ENCODE measurements around the gene SLC48A1. TPM values are rescaled to one million over a fixed set of nuclear protein-coding genes. Genes with fewer than 3 reads are reported as not detected.
A peak's percentile ranks its signal among the peaks of the same experiment; 100 is the strongest.

Gene SLC48A1
- polyA plus RNA-seq, 3 donors = 9.4 to 19.6 (median 15.8) TPM

DNA sequence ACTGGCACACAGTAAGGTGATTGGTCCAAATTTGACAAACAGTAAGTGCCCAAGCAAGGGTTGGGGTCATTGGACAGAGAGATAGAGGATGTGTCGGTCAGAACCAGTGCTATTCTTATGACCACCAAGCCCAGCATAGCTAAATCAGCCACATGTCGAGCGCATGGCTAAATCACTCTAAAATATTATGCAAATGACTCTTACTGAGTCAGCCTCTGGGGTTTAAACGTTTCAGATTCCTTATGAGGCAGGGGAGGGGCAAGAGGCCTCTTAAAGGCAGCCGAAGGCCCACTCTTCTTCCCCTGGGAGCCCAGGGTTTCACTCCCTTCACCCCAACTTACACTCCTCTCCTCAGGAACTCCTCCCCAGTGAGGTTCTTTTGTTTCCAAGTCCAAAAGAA lies 47.1 kb upstream of the SLC48A1 start:
- TF ChIP-seq, protein P1, sequence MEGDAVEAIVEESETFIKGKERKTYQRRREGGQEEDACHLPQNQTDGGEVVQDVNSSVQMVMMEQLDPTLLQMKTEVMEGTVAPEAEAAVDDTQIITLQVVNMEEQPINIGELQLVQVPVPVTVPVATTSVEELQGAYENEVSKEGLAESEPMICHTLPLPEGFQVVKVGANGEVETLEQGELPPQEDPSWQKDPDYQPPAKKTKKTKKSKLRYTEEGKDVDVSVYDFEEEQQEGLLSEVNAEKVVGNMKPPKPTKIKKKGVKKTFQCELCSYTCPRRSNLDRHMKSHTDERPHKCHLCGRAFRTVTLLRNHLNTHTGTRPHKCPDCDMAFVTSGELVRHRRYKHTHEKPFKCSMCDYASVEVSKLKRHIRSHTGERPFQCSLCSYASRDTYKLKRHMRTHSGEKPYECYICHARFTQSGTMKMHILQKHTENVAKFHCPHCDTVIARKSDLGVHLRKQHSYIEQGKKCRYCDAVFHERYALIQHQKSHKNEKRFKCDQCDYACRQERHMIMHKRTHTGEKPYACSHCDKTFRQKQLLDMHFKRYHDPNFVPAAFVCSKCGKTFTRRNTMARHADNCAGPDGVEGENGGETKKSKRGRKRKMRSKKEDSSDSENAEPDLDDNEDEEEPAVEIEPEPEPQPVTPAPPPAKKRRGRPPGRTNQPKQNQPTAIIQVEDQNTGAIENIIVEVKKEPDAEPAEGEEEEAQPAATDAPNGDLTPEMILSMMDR (IDR thresholded peaks at IDR 0.05) = no peak
- H3K27me3 ChIP-seq (ENCODE audit: control insufficient read depth in 2 of 2, insufficient read depth in 2 of 2, low read length in 2 of 2) = no peaks in the 10 kb centered on the region
- no peaks in the 10 kb centered on the region for H3K79me2 ChIP-seq (ENCODE audit: insufficient read depth, low read length)
- peaks cover 8 to 15% of the 10 kb centered on the region in 2 donors for H3K4me1 ChIP-seq (ENCODE audit: control insufficient read depth in 1 of 2, insufficient read depth in 2 of 2, low read length in 2 of 2)
- no peak overlapping the region for H3K27ac ChIP-seq (ENCODE audit: low read depth in 1 of 2, low read length in 2 of 2)
- intact Hi-C loops (cut with micrococcal nuclease) = no loop called here
- Mint-ChIP-seq H3K36me3 (peaks cover 39 to 44% of the 10 kb centered on the region in 2 donors), H3K27ac (peak overlapping the region in 1 of 7 donors; percentile 37), H3K4me1 (peaks cover 15% of the 10 kb centered on the region), H3K27me3 (ENCODE audit: low read depth in 3 of 3) (peaks cover 4 to 13% (median 4%) of the 10 kb centered on the region in 3 donors), H3K4me3 (no peak overlapping the region), H3K9me3 (peaks cover 0 to 2% (median 0%) of the 10 kb centered on the region in 7 donors)
- no peak overlapping the region for H3K4me3 ChIP-seq (replicated peaks in 1 of 3; ENCODE audit: low read depth in 2 of 3, low read length in 3 of 3)
- H2AFZ ChIP-seq (ENCODE audit: insufficient read depth, low read depth, low read length, poor library complexity, severe bottlenecking) = no peak overlapping the region
- no CpG with 5 or more reads among the region's 5 CpGs for WGBS (ENCODE audit: insufficient coverage)
- H3K36me3 ChIP-seq (replicated peaks in 1 of 2; ENCODE audit: control insufficient read depth in 1 of 2, insufficient read depth in 2 of 2, low read length in 2 of 2) = peaks cover 0 to 23% of the 10 kb centered on the region in 2 donors
- DNase-seq = no peak
- H3K9me3 ChIP-seq (replicated peaks in 1 of 2; ENCODE audit: control insufficient read depth in 1 of 2, insufficient read depth in 1 of 2, low read length in 2 of 2) = no peaks in the 10 kb centered on the region
- no peak overlapping the region for H3K4me2 ChIP-seq (replicated peaks; ENCODE audit: extremely low read depth, low read length, poor library complexity, severe bottlenecking)
- H3K9ac ChIP-seq (ENCODE audit: insufficient read depth, low read length, poor library complexity, severe bottlenecking) = no peak overlapping the region
- no peaks in the 10 kb centered on the region for H4K20me1 ChIP-seq (ENCODE audit: insufficient read depth, low read length)

DNA sequence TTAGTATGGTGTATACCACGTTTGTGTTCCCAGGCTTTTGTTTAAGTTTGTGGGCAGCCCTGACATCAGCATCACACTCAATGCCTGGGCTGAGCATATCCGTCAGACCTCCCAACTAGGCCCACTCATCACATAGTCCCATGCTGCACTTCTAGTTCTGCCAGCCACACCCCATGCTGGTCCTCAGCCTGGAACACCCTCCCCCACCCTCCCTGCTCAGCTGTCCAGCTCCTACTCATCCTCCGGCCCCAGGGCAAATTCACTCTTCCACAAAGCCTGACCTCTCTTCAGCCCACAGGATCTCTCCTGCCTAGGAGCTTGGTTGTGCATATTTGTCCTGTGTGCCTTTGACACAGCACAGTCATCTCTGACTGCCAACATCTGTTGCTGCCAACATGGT lies 43.8 kb upstream of the SLC48A1 start:
- peaks cover 20% of the 10 kb centered on the region for H3K4me1 Mint-ChIP-seq
- WGBS (ENCODE audit: insufficient coverage) = 100% methylated on average over 2 of the region's 3 CpGs

More for the DNA sequence above, 43.8 kb upstream of the SLC48A1 start:
- TF ChIP-seq, protein P1 (IDR thresholded peaks at IDR 0.05) = no peak
- H3K9ac ChIP-seq (ENCODE audit: insufficient read depth, low read length, poor library complexity, severe bottlenecking) = no peak overlapping the region
- DNase-seq = no peak
- H3K4me1 ChIP-seq (ENCODE audit: control insufficient read depth in 1 of 2, insufficient read depth in 2 of 2, low read length in 2 of 2) = peaks cover 13 to 22% of the 10 kb centered on the region in 2 donors
- no peak overlapping the region for H3K4me3 ChIP-seq (replicated peaks in 1 of 3; ENCODE audit: low read depth in 2 of 3, low read length in 3 of 3)
- Mint-ChIP-seq H3K27ac (peak overlapping the region in 1 of 7 donors; percentile 41), H3K9me3 (no peaks in the 10 kb centered on the region), H3K27me3 (ENCODE audit: low read depth in 3 of 3) (peaks cover 0 to 9% (median 6%) of the 10 kb centered on the region in 3 donors), H3K36me3 (peaks cover 15 to 17% of the 10 kb centered on the region in 2 donors), H3K4me3 (no peak overlapping the region)
- H3K79me2 ChIP-seq (ENCODE audit: insufficient read depth, low read length) = no peaks in the 10 kb centered on the region
- no peaks in the 10 kb centered on the region for H3K9me3 ChIP-seq (replicated peaks in 1 of 2; ENCODE audit: control insufficient read depth in 1 of 2, insufficient read depth in 1 of 2, low read length in 2 of 2)
- intact Hi-C loops (cut with micrococcal nuclease) = no loop called here
- no peak overlapping the region for H3K4me2 ChIP-seq (replicated peaks; ENCODE audit: extremely low read depth, low read length, poor library complexity, severe bottlenecking)
- no peak overlapping the region for H2AFZ ChIP-seq (ENCODE audit: insufficient read depth, low read depth, low read length, poor library complexity, severe bottlenecking)
- H3K36me3 ChIP-seq (replicated peaks in 1 of 2; ENCODE audit: control insufficient read depth in 1 of 2, insufficient read depth in 2 of 2, low read length in 2 of 2) = peaks cover 0 to 7% of the 10 kb centered on the region in 2 donors
- no peaks in the 10 kb centered on the region for H3K27me3 ChIP-seq (ENCODE audit: control insufficient read depth in 2 of 2, insufficient read depth in 2 of 2, low read length in 2 of 2)
- H4K20me1 ChIP-seq (ENCODE audit: insufficient read depth, low read length) = no peaks in the 10 kb centered on the region
- no peak overlapping the region for H3K27ac ChIP-seq (ENCODE audit: low read depth in 1 of 2, low read length in 2 of 2)

Data from CD14-positive monocyte (primary cell).